GM21786 (cell line): ENCODE data around the gene ONECUT3.
"Not testable (repeated sequence)": the region's sequence is repeated elsewhere in the genome, so short reads cannot be mapped to it uniquely, and the experiment has no call there.

Experiments
- ATAC-seq: cut with Tn5 transposase; IDR thresholded peaks from one replicate; pipeline ENCODE4 v1.9.1; 2021; ENCODE audit not compliant: unreplicated experiment

Gene ONECUT3

GRCh38 chr19:1752757-1753728, at the start of gene ONECUT3:
Gene ONECUT3, plus strand, starts transcription at chr19:1753506. Its CDS starts 157 bp downstream, at chr19:1753663.
- no peak for ATAC-seq

- no peak for ATAC-seq
Measured at GRCh38 chr19:1704339-1704738, 49.0 kb upstream of the ONECUT3 start.

DNA sequence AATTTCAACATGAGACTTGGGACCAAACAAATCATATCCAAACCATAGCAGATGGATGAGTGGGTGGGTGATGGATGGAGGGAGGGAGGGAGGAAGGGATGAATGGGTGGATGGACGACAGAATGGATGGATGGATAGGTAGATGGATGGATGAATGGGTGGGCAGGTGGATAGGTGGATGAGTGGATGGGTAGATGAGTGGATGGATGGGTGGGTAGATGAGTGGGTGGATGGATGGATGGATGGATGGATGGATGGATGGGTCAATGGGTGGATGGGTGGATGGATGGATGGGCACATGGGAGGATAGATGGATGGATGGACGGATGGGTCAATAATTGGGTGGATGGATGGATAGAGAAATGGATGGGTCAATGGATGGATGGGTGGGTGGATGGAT, 47.9 kb upstream of the ONECUT3 start:
- ATAC-seq: no peak

GRCh38 chr19:1706646-1707045, 46.7 kb upstream of the ONECUT3 start:
- ATAC-seq: not testable (repeated sequence)

- ATAC-seq: no peak
Measured at GRCh38 chr19:1707240-1707639, 46.1 kb upstream of the ONECUT3 start.

GRCh38 chr19:1713170-1713569, 40.1 kb upstream of the ONECUT3 start:
- ATAC-seq: no peak

DNA sequence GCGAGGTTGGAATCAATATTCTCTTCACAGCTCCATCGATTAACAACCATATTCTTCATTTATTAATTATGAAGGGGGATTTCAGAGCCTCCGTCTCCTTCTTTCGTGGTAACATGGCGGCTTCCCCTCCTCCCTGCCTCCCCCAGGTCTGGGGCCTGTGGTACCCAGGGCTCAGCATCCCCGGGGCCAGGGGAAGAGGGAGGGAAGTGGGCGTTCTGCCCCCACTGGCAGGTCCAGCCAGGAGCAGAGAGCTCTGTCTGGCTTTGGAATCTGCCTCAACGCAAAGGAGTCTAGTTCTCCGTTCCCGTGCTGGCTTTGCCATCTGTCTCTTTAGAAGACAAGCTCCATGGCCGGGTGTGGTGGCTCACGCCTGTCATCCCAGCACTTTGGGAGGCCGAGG, 37.8 kb upstream of the ONECUT3 start:
- ATAC-seq: no peak

DNA sequence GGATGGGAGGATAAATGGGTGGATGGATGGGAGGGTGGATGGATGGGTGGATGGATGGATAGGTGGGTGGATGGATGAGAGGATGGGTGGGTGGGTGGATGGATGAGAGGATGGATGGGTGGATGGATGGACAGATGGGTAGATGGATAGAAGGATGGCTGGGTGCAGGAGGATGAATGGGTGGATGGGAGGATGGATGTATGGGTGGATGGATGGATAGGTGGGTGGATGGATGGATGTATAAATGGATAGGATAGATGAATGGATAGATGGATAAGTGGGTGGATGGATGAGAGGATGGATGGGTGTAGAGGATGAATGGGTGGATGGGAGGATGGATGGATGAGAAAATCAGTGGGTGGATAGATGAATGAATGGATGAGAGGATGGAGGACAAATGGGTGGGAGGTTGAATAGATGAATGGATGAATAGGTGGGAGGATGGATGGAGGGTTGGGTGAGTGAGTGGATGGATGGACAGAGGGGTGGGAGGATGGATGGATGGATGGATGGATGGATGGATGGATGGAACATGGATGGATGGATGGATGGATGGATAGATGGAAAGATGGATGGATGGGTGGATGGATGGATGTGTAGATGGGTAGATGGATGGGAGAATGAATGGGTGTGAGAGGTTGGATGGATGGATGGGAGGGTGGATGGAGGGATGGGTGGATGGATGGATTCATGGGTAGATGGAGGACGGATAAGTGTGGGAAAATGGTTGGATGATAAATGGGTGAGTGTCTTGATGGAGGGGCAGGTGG, 35.9 kb upstream of the ONECUT3 start:
- ATAC-seq: no peak

DNA sequence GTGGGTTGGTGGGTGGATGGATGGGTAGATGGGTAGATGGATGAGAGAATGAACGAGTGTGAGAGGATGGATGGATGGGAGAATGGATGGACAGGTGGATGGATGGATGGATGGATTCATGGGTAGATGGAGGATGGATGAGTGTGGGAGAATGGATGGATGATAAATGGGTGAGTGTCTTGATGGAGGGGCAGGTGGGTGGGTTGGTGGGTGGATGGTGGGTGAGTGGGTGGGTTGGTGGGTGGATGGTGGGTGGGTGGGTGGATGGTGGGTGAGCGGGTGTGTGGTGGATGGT, 35.4 kb upstream of the ONECUT3 start:
- ATAC-seq: no peak

DNA sequence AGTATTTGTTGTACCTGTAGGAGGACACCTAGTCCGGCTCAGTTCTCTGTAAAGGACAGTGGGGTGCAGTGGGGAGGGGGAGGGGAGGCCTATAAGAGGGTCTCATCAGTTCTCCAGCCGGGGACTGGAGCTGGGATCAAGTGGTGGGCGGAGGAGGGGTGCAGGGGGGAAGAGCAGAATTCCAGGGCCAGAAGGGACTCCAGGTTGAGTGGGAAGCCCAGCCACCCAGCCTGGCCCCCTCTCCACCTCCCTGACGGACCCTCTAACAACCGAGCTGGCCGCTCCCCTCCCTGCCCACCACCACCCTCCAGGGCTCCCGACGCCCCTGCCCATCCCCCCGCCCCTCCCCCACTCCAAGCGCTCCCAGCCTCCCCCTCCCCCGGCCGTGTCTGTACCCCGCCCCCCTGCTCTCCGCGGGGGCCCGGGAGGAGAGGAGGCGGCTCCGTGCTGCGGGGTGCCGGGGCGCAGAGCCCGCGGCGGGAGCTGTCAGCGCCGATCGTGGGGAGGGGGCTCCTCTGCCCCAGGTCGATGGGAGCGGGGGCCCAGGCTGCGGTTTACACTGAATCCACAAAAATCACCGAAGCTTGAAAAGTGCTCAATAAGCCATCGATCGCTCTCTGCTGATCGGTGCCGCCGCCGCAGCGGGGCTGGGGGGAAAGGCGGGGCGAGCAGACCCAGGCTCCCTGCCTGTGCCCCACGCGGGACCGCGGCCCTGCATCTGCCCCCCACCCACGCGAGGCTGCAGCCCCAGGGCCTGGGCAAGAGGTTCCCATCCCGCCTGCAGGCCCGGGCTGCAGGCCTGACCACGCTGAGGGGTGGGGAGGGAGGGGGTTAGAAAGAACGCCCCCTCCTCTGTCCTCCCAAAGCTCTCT, 34.6 kb upstream of the ONECUT3 start:
- no peak for ATAC-seq

DNA sequence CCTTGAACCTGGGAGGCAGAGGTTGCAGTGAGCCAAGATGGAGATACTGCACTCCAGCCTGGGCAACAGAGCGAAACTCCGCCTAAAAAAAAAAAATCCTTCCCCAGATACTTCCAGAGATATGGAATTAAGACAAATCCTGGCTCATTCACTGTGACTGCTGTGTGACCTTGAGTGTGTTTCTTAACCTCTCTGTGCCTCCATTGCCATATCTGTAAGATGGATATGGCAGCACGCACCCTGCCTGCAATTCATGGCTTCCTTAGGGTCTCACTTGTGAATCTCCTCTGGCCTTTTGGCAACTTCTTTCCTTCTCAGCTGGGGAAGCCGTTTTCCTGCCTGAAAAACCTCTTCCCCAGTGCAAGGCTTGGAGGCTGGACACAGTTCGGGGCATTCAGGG, 33.8 kb upstream of the ONECUT3 start:
- ATAC-seq: no peak

DNA sequence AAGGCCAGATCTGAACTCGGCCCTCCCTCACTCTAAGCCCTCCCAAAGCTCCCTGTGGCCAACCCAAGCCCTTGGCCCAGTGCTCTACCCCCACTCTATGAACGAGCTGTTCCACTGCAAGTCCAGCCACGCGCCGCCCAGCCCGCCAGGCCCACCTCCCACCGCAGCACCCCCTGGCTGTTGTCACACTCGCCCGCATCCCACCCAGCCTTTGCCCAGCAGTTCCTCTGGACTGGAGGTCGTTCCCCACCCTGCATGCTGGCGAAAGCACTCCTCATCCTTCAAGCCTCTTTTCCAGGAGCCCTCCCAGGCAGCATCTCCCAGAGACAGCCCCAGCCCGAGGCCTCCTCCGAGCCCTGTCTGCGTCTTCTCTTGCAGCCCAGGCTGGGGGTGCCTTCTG, 33.1 kb upstream of the ONECUT3 start:
- ATAC-seq: no peak

DNA sequence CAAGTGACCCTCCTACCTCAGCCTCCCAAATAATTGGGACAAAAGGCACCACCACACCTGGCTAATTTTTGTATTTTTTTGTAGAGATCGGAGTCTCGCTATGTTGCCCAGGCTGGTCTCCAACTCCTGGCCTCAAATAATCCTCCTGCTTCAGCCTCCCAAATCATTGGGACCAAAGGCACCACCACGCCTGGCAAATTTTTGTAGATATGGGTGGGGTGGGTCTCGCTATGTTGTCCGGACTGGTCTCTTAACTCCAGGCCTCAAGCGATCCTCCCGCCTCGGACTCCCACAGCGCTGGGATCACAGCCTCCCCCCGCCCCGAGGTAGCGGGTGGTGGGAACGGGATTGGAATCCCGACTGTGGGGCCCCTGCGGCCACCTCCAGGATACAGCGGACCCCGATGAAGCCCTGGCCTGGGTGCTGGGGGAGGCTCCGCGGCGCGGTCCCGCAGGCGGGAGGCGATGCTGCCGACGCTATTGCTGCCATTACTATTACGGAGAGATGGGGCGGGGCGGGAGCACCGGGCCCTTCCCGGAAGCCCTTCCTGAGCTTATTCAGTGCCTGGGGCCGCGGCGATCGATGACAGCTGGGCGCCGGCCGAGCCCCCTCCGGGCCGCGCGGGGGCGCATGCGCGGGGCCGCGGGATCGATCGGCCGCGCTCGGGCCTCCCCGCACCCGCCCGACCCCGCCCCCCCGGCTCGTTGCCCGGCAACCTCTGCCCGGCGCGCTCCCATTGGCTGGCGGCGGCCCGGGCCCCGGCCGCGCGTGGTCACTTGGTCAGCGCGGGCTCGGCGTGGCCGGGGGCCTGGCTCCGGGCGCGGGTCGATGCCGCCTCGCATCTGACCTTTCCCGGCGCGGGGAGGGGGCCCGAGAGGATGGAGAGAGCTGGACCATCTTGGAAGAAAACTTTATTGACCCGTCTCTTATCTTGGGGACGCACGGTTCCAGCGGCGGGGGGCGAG, 27.9 kb upstream of the ONECUT3 start:
- ATAC-seq: no peak

DNA sequence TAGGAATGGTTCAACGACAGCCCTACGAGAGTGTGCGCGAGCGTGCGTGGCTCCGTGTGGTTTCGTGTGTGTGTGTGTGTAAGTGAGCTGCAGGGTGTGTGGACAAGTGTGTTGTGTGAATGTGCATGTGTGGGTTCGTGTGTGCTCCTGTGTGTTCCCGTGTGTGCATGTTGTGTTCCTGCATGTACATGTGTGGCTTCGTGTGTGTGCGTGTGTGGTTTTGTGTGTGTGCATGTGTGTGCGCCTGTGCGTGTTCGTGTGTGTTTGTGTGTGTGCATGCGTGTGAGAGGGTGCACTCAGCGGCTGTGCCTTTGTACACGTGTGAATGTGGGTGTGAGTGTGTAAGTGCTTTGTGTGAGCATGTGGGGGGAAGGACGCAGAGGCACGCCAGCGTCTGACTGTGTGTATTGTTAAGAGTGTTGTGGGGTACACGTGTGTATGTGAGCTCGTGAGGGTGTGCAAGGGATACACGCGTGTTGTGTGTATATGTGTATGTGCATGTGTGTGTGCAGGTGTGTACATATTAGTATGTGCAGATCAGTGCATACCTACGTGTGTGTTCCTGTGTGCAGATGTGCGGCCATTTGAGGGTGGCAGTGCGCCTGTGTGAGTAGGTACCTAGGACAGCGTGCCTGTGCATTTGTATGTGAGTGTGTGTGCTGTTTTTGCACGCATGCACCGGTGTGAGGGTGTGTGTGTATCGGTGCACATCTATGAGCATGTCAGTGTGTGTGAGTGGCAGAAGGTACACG, 24.3 kb upstream of the ONECUT3 start:
- ATAC-seq: no peak

- no peak for ATAC-seq
Measured at GRCh38 chr19:1729568-1729925, 23.8 kb upstream of the ONECUT3 start.

DNA sequence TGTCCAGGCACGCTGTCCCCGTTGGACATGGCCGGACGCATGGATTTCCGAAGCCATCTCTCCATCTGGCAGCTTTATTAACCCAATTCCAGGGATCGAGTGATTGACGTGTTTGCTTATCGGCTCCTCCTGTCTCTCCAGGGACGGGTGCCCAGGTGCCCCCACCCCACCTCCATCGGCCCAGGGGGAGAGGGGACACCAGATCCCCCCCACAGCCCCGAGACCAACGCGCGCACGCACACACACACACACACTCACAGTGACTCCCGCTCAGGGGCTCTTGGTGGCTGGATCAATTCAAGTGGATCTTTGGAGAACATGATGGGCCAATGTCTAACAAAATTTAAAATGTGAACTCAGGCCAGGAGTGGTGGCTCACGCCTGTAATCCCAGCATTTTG, 23.1 kb upstream of the ONECUT3 start:
- ATAC-seq: no peak

DNA sequence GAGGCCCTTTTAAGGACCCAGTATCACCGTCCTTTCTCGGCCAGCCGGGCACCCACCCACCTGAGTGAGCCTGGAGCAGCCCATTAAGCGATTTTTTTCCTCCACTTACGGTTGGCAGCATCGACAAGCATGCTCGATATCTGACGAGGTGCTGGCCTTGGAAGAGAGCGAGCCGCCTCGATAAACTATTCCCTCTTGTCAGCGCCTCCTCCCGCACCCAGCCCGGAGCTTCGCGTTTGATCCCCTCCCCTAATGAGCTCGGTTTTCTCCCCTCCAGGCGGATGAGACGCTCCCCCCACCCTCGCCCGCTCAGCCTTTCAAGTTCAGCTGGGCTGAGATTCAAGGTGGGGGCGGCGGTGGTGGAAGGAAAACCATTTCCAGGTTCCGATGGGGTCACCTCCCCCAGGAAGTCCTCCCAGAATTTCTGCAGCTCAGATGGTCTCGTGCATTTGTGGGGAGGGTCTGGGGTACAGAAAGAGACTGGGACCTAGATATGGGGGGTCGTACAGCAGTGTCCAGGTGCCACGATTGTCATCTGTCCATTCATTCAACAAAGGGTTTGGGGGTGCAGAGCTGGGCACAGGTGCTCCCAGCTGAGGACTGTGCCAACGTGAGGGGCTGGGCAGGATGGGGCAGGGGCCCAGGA, 18.9 kb upstream of the ONECUT3 start:
- ATAC-seq: no peak

- ATAC-seq: no peak
Measured at GRCh38 chr19:1736280-1736679, 17.0 kb upstream of the ONECUT3 start.

DNA sequence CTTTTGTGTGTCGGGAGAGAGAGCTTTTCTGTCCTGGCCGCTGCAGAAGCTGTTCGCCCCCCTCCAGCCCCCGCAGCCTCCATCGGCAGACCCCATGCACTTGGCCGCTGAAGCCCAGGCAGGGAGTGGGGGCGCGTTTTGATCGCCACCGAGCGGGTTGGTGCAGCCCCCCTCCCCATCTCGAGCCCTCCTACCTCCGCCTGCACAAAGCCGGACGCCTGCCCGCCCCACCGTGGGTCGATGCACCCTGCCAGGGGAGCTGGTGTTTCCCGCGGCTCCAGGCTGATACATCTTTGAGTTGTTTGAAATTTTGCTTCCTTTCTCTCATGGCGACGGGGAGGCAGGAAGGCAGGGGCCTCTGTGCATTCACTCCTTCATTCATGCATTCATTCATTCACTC, 16.4 kb upstream of the ONECUT3 start:
- no peak for ATAC-seq
